Parathyroid adenoma (tissue), 2 donors: Measurements from ENCODE around the gene PRKAR2B.

Experiments used
- H2AFZ ChIP-seq: fragments of 300-600 bp; sonication (generic); one replicate; pipeline ENCODE4 v1.7.0; 2017; ENCODE audit warnings: antibody characterized with exemption, mild to moderate bottlenecking
- H3K27ac ChIP-seq: fragments of 300-600 bp; sonication (generic); one replicate; pipeline ENCODE4 v1.7.0; 2017
- H3K27me3 ChIP-seq: fragments of 300-600 bp; sonication (generic); one replicate; pipeline ENCODE4 v1.7.0; 2017; ENCODE audit warnings: low read length; ENCODE audit not compliant: control insufficient read depth, insufficient read depth
- H3K36me3 ChIP-seq: fragments of 300-600 bp; sonication (generic); one replicate; pipeline ENCODE4 v1.7.0; 2017; ENCODE audit warnings: low read length; ENCODE audit not compliant: control insufficient read depth, insufficient read depth
- H3K4me1 ChIP-seq: fragments of 300-600 bp; sonication (generic); one replicate; pipeline ENCODE4 v1.7.0; 2017; ENCODE audit warnings: control low read depth
- H3K4me2 ChIP-seq: fragments of 300-600 bp; sonication (generic); one replicate; pipeline ENCODE4 v1.7.0; 2017; ENCODE audit warnings: low read length
- H3K4me3 ChIP-seq: fragments of 300-600 bp; sonication (generic); one replicate; pipeline ENCODE4 v1.7.0; 2017; ENCODE audit warnings: low read depth, low read length
- H3K79me2 ChIP-seq: fragments of 300-600 bp; sonication (generic); one replicate; pipeline ENCODE4 v1.7.0; 2017; ENCODE audit warnings: control low read depth
- H3K9ac ChIP-seq: fragments of 300-600 bp; sonication (generic); one replicate; pipeline ENCODE4 v1.7.0; 2017; ENCODE audit warnings: mild to moderate bottlenecking
- H3K9me3 ChIP-seq: fragments of 300-600 bp; sonication (generic); one replicate; pipeline ENCODE4 v1.7.0; 2017; ENCODE audit warnings: low read length; ENCODE audit not compliant: control insufficient read depth
- TF ChIP-seq, protein P1 (sequence below): fragments of 300-600 bp; sonication (generic); IDR thresholded peaks from one replicate; pipeline ENCODE4 v1.7.0; 2017; ENCODE audit warnings: antibody characterized with exemption, mild to moderate bottlenecking
- donor health status: primary hyperparathyroidism.

The PRKAR2B gene

DNA sequence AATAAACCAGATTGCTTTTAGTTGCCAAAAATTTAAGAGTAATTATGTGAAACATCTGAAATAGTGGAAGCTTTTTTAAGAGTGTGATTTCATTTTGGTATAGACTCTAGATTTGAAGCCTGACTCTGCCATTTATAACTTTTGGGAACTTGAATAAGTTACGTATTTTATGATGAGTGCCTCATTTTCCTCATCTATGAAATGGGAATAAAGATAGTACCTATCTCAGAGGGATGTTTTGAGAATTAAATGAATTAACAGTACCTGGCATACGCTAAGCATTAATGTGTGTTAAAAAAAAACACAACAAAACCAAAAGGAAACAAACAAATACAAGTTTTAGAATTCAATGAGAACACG lies 12.9 kb downstream of the PRKAR2B start:
- Histone ChIP-seq H3K36me3 (no peaks in the 10 kb centered on the region), H3K4me3 (no peak overlapping the region), H3K9me3 (no peaks in the 10 kb centered on the region), H3K4me1 (peaks cover 9% of the 10 kb centered on the region), H3K27me3 (no peaks in the 10 kb centered on the region), H3K79me2 (peaks cover 6% of the 10 kb centered on the region), H3K9ac (no peak overlapping the region), H2AFZ (no peak overlapping the region), H3K27ac (no peak overlapping the region), H3K4me2 (no peak overlapping the region)
- TF ChIP-seq, protein P1, sequence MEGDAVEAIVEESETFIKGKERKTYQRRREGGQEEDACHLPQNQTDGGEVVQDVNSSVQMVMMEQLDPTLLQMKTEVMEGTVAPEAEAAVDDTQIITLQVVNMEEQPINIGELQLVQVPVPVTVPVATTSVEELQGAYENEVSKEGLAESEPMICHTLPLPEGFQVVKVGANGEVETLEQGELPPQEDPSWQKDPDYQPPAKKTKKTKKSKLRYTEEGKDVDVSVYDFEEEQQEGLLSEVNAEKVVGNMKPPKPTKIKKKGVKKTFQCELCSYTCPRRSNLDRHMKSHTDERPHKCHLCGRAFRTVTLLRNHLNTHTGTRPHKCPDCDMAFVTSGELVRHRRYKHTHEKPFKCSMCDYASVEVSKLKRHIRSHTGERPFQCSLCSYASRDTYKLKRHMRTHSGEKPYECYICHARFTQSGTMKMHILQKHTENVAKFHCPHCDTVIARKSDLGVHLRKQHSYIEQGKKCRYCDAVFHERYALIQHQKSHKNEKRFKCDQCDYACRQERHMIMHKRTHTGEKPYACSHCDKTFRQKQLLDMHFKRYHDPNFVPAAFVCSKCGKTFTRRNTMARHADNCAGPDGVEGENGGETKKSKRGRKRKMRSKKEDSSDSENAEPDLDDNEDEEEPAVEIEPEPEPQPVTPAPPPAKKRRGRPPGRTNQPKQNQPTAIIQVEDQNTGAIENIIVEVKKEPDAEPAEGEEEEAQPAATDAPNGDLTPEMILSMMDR, result no peak

DNA sequence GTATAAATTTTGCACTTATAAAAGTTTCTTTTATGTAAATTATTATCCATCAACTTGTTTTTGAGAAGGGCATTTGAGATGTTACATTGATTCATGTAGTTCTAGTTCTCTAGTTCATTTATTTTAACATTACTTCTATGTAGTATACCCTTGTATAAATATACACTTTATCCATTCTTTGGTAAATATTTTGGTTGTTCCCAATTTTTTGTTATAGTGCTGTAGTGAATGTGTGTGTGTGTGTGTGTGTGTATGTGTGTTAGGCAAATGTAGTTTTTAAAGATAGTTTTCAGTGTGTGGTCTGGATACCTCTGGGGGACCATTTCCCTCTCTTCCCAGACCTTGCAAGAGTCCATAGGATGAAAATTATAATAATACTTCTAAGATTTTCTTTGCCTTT lies 15.0 kb downstream of the PRKAR2B start:
- Histone ChIP-seq H3K9ac (no peak overlapping the region), H3K79me2 (peaks cover 23% of the 10 kb centered on the region), H3K27me3 (no peaks in the 10 kb centered on the region), H3K36me3 (no peaks in the 10 kb centered on the region), H3K4me3 (no peak overlapping the region), H3K4me1 (peaks cover 11% of the 10 kb centered on the region), H3K4me2 (no peak overlapping the region), H3K27ac (no peak overlapping the region), H2AFZ (no peak overlapping the region), H3K9me3 (no peaks in the 10 kb centered on the region)
- TF ChIP-seq, protein P1, result no peak

DNA sequence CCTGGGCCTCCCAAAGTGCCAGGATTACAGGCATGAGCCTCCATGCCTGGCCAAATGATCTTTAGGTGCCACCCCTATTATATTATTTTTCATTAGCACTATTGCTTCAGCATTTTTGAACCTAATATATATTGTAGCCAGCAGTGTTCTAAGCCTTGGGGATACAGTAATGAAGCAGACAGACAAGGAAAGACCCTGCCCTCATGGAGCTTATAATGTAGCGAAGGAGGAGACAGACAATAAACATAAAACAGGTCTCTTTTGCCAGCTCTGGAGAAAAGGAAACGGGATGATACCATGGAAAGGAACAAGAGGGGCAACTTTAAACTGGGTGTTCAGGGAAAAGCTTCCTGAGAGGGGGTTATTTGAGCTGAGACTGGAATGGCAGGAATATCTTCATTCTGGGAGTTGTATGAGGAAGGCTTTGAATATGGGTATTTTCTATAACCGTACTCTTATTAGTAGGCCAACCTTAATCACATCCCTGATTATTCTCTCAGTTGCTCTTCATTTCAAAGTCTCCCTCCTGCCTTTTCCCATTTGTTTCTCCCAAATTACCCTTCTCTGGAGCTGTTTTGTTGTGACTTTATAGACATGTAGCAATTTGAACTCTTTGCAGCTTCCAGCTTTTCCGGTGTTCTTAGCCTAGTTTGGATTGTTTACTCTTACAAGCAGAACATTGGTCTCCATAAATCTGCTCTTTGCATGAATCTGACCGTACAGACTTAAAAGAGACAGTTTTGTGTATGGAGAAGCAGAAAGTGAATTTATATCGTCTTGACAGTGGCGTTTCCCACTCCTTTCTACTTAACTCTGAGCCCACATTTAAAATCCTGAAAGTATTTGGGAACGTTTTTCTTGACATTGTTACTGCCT lies 19.0 kb downstream of the PRKAR2B start:
- Histone ChIP-seq H3K79me2 (peaks cover 41% of the 10 kb centered on the region), H3K4me2 (no peak overlapping the region), H3K4me3 (no peak overlapping the region), H3K4me1 (peaks cover 19% of the 10 kb centered on the region), H3K27me3 (no peaks in the 10 kb centered on the region), H3K27ac (no peak overlapping the region), H3K36me3 (no peaks in the 10 kb centered on the region), H3K9ac (no peak overlapping the region), H2AFZ (no peak overlapping the region), H3K9me3 (no peaks in the 10 kb centered on the region)
- TF ChIP-seq, protein P1, result no peak

DNA sequence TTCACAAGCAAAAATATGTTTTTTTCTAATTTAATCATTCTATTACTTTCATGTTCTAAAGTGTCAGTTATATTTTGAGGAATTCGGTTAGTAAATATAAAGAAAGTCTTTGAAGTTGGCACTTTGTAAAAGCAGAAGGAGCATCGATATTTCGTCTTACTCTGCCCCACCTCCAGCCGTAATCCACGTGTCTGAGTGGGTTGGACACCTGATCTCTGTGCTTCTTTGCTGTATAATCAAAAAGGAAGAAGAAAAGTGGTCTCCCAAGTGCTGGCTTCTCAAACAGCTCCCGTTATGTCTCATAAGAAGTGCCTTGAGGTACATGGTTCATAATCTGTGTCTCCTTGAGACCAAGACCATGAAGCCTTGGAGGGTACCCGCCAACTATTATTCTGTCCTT lies 19.8 kb downstream of the PRKAR2B start:
- Histone ChIP-seq H3K27ac (no peak overlapping the region), H3K9me3 (no peaks in the 10 kb centered on the region), H3K27me3 (no peaks in the 10 kb centered on the region), H3K4me3 (no peak overlapping the region), H3K9ac (no peak overlapping the region), H3K4me2 (no peak overlapping the region), H2AFZ (no peak overlapping the region), H3K36me3 (no peaks in the 10 kb centered on the region), H3K79me2 (peaks cover 47% of the 10 kb centered on the region), H3K4me1 (peaks cover 21% of the 10 kb centered on the region)
- TF ChIP-seq, protein P1, result no peak

DNA sequence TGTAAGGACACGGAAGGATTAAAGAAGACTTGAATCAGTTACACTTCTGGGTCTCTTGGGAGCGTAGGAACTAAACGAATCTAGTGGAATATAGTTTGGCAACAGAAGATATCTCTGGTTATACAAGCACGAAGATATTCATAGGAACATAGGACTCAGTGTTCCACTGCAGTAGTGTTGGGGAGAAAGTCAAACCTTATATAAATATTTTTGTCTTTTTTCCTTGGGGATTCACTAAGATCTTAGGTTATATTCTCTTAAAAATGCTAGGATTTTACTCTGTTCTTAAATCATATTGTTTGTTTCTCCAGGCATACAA lies 21.4 kb downstream of the PRKAR2B start:
- H3K4me3 ChIP-seq, result no peak overlapping the region
- H3K79me2 ChIP-seq, result peaks cover 52% of the 10 kb centered on the region
- no peak overlapping the region for H3K9ac ChIP-seq
- no peaks in the 10 kb centered on the region for H3K27me3 ChIP-seq
- peak overlapping the region; percentile 47 for H2AFZ ChIP-seq
- no peaks in the 10 kb centered on the region for H3K9me3 ChIP-seq
- TF ChIP-seq, protein P1, result no peak
- peak overlapping the region; percentile 26 for H3K27ac ChIP-seq
- peaks cover 24% of the 10 kb centered on the region for H3K4me1 ChIP-seq
- no peak overlapping the region for H3K4me2 ChIP-seq
- no peaks in the 10 kb centered on the region for H3K36me3 ChIP-seq
